Karpas-422 (cell line): ENCODE measurements around the gene MPPED1. TPM values are rescaled to one million over a fixed set of nuclear protein-coding genes. Genes with fewer than 3 reads are reported as not detected.

Experiments
- DNase-seq: peaks from one replicate; pipeline ENCODE4 v3.0.0-alpha.2; 2015
- H2AFZ ChIP-seq: fragments of 200-600 bp; sonication (generic); 2 replicates; pipeline ENCODE4 v1.6.1; 2014; ENCODE audit warnings: antibody characterized with exemption, low read length, mixed read lengths
- H3K27ac ChIP-seq: fragments of 200-600 bp; sonication (generic); 2 replicates; pipeline ENCODE4 v1.5.1; 2014; ENCODE audit warnings: mild to moderate bottlenecking, low read length, moderate library complexity
- H3K27me3 ChIP-seq: fragments of 200-600 bp; sonication (generic); 2 replicates; pipeline ENCODE4 v1.6.1; 2014; ENCODE audit warnings: low read length, mixed read lengths
- H3K36me3 ChIP-seq: fragments of 200-600 bp; sonication (generic); 2 replicates; pipeline ENCODE4 v1.6.1; 2014; ENCODE audit warnings: low read length, mixed read lengths; ENCODE audit not compliant: insufficient read depth
- H3K4me1 ChIP-seq: fragments of 200-600 bp; sonication (generic); 2 replicates; pipeline ENCODE4 v1.6.1; 2014; ENCODE audit warnings: mild to moderate bottlenecking, low read length, mixed read lengths
- H3K4me2 ChIP-seq: fragments of 200-600 bp; sonication (generic); 2 replicates; pipeline ENCODE4 v1.6.1; 2014; ENCODE audit warnings: low read length, low read depth, mild to moderate bottlenecking; ENCODE audit not compliant: poor library complexity, severe bottlenecking
- H3K4me3 ChIP-seq: fragments of 200-600 bp; sonication (generic); 2 replicates; pipeline ENCODE4 v1.5.1; 2014; ENCODE audit warnings: mild to moderate bottlenecking, antibody characterized with exemption, low read length, mixed read lengths
- H3K79me2 ChIP-seq: fragments of 200-600 bp; sonication (generic); 2 replicates; pipeline ENCODE4 v1.6.1; 2014; ENCODE audit warnings: mild to moderate bottlenecking, low read length, mixed read lengths
- H3K9ac ChIP-seq: fragments of 200-600 bp; sonication (generic); 2 replicates; pipeline ENCODE4 v1.6.0; 2014; ENCODE audit warnings: low read length
- H3K9me2 ChIP-seq: fragments of 200-600 bp; sonication (generic), shearing (Covaris generic); replicated peaks from 2 replicates; pipeline ENCODE4 v1.6.0; 2014; ENCODE audit warnings: mild to moderate bottlenecking, low read length, moderate library complexity; ENCODE audit not compliant: insufficient read depth
- H3K9me3 ChIP-seq: fragments of 300-700, 200-600 bp; sonication (generic); 2 replicates; pipeline ENCODE4 v1.6.1; 2014; ENCODE audit warnings: low read length, mixed read lengths
- H4K20me1 ChIP-seq: fragments of 200-600 bp; sonication (generic); 2 replicates; pipeline ENCODE4 v1.6.1; 2014; ENCODE audit warnings: mild to moderate bottlenecking, antibody characterized with exemption, low read length, low read depth; ENCODE audit not compliant: insufficient read depth
- total RNA-seq: library from RNA; depleted of rRNA; stranded (reverse); fragments of >200 nt; shearing (Covaris generic); gene quantifications from 2 replicates; pipeline ENCODE4 v1.2.3, GENCODE V29; 2014; ENCODE audit warnings: low replicate concordance

The MPPED1 gene
- total RNA-seq, 1 experiment from 2014 or later = 0.15 TPM

- H3K79me2 ChIP-seq = no peaks in the 10 kb centered on the region
- H2AFZ ChIP-seq = no peak overlapping the region
- H3K4me1 ChIP-seq = no peaks in the 10 kb centered on the region
- no peak overlapping the region for H3K4me3 ChIP-seq
- no peaks in the 10 kb centered on the region for H3K9me3 ChIP-seq
- no peaks in the 10 kb centered on the region for H3K27me3 ChIP-seq
- no peak overlapping the region for H3K9ac ChIP-seq
- no peak for DNase-seq
- no peak overlapping the region for H3K4me2 ChIP-seq
- no peaks in the 10 kb centered on the region for H4K20me1 ChIP-seq
- no peaks in the 10 kb centered on the region for H3K36me3 ChIP-seq
- no peak overlapping the region for H3K27ac ChIP-seq
- no peaks in the 10 kb centered on the region for H3K9me2 ChIP-seq
Measured at GRCh38 chr22:43539572-43540528, 128.0 kb downstream of the MPPED1 start.

- Histone ChIP-seq H3K9me3 (no peaks in the 10 kb centered on the region), H3K27me3 (no peaks in the 10 kb centered on the region), H3K9ac (no peak overlapping the region), H3K79me2 (no peaks in the 10 kb centered on the region), H3K4me1 (no peaks in the 10 kb centered on the region), H2AFZ (no peak overlapping the region), H3K4me3 (no peak overlapping the region), H3K4me2 (no peak overlapping the region), H4K20me1 (no peaks in the 10 kb centered on the region), H3K9me2 (no peaks in the 10 kb centered on the region), H3K27ac (no peak overlapping the region), H3K36me3 (no peaks in the 10 kb centered on the region)
- no peak for DNase-seq
Measured at GRCh38 chr22:43540529-43540923, 128.7 kb downstream of the MPPED1 start.

GRCh38 chr22:43541022-43541421 lies 129.2 kb downstream of the MPPED1 start:
- DNase-seq = no peak
- H3K27ac ChIP-seq = no peak overlapping the region

GRCh38 chr22:43541462-43542407 lies 129.9 kb downstream of the MPPED1 start:
- DNase-seq = no peak
- no peak overlapping the region for H2AFZ ChIP-seq
- H4K20me1 ChIP-seq = no peaks in the 10 kb centered on the region
- no peak overlapping the region for H3K27ac ChIP-seq
- no peaks in the 10 kb centered on the region for H3K27me3 ChIP-seq
- H3K79me2 ChIP-seq = no peaks in the 10 kb centered on the region
- no peaks in the 10 kb centered on the region for H3K36me3 ChIP-seq
- H3K9me2 ChIP-seq = no peaks in the 10 kb centered on the region
- H3K9me3 ChIP-seq = no peaks in the 10 kb centered on the region
- H3K4me3 ChIP-seq = no peak overlapping the region
- H3K4me2 ChIP-seq = no peak overlapping the region
- no peak overlapping the region for H3K9ac ChIP-seq
- H3K4me1 ChIP-seq = no peaks in the 10 kb centered on the region

More at GRCh38 chr22:43541022-43541421, 129.2 kb downstream of the MPPED1 start:
- H3K9ac ChIP-seq = no peak overlapping the region
- no peaks in the 10 kb centered on the region for H3K27me3 ChIP-seq
- H3K4me3 ChIP-seq = no peak overlapping the region
- H3K36me3 ChIP-seq = no peaks in the 10 kb centered on the region
- H2AFZ ChIP-seq = no peak overlapping the region
- H3K79me2 ChIP-seq = no peaks in the 10 kb centered on the region
- H3K9me2 ChIP-seq = no peaks in the 10 kb centered on the region
- H3K4me1 ChIP-seq = no peaks in the 10 kb centered on the region
- H3K9me3 ChIP-seq = no peaks in the 10 kb centered on the region
- H3K4me2 ChIP-seq = no peak overlapping the region
- H4K20me1 ChIP-seq = no peaks in the 10 kb centered on the region

GRCh38 chr22:43542681-43543521 lies 131.1 kb downstream of the MPPED1 start:
- no peaks in the 10 kb centered on the region for H3K79me2 ChIP-seq
- no peaks in the 10 kb centered on the region for H3K27me3 ChIP-seq
- H4K20me1 ChIP-seq = no peaks in the 10 kb centered on the region
- H3K9me3 ChIP-seq = no peaks in the 10 kb centered on the region
- DNase-seq = no peak
- H3K9me2 ChIP-seq = no peaks in the 10 kb centered on the region
- H2AFZ ChIP-seq = no peak overlapping the region
- H3K4me1 ChIP-seq = no peaks in the 10 kb centered on the region
- no peak overlapping the region for H3K27ac ChIP-seq
- H3K9ac ChIP-seq = no peak overlapping the region
- no peak overlapping the region for H3K4me2 ChIP-seq
- H3K36me3 ChIP-seq = no peaks in the 10 kb centered on the region
- no peak overlapping the region for H3K4me3 ChIP-seq

GRCh38 chr22:43543522-43544288 lies 131.9 kb downstream of the MPPED1 start:
- Histone ChIP-seq H4K20me1 (no peaks in the 10 kb centered on the region), H3K4me2 (no peak overlapping the region), H3K79me2 (no peaks in the 10 kb centered on the region), H2AFZ (no peak overlapping the region), H3K36me3 (no peaks in the 10 kb centered on the region), H3K9ac (no peak overlapping the region), H3K4me3 (no peak overlapping the region), H3K9me3 (no peaks in the 10 kb centered on the region), H3K27me3 (no peaks in the 10 kb centered on the region), H3K9me2 (no peaks in the 10 kb centered on the region), H3K27ac (no peak overlapping the region), H3K4me1 (no peaks in the 10 kb centered on the region)
- DNase-seq = no peak

GRCh38 chr22:43544289-43544673 lies 132.5 kb downstream of the MPPED1 start:
- no peak overlapping the region for H3K4me3 ChIP-seq
- no peaks in the 10 kb centered on the region for H3K9me3 ChIP-seq
- H3K27me3 ChIP-seq = no peaks in the 10 kb centered on the region
- H4K20me1 ChIP-seq = no peaks in the 10 kb centered on the region
- H3K79me2 ChIP-seq = no peaks in the 10 kb centered on the region
- H3K4me2 ChIP-seq = no peak overlapping the region
- H3K27ac ChIP-seq = no peak overlapping the region
- no peaks in the 10 kb centered on the region for H3K4me1 ChIP-seq
- H3K9me2 ChIP-seq = no peaks in the 10 kb centered on the region
- H3K36me3 ChIP-seq = no peaks in the 10 kb centered on the region
- no peak for DNase-seq
- H2AFZ ChIP-seq = no peak overlapping the region
- no peak overlapping the region for H3K9ac ChIP-seq
